Mesenchymal stem cell (in vitro differentiated cells and primary cell): Measurements from ENCODE around the gene PTPRE.

Experiments used
- DNase-seq: peaks from one replicate; pipeline ENCODE4 v3.0.0-alpha.2; 2013
- H2AFZ ChIP-seq: one replicate; pipeline ENCODE4 v1.6.1; 2013; ENCODE audit warnings: low read depth, mild to moderate bottlenecking, control low read depth, inconsistent platforms, low read length, moderate library complexity
- H2AK5ac ChIP-seq: 2 replicates; pipeline ENCODE4 v1.6.1; 2013; ENCODE audit warnings: low read length, moderate library complexity, mild to moderate bottlenecking, inconsistent platforms; ENCODE audit not compliant: severe bottlenecking
- H2BK120ac ChIP-seq: one replicate; pipeline ENCODE4 v1.6.1; 2013; ENCODE audit warnings: low read depth, mild to moderate bottlenecking, inconsistent platforms, low read length, moderate library complexity
- H2BK12ac ChIP-seq, 2 experiments: one replicate each; pipeline ENCODE4 v1.6.1; 2013; ENCODE audit warnings: inconsistent platforms in 2 of 2, low read length in 2 of 2, mild to moderate bottlenecking in 2 of 2, moderate library complexity in 2 of 2, control low read depth in 1 of 2
- H2BK15ac ChIP-seq: one replicate; pipeline ENCODE4 v1.6.1; 2013; ENCODE audit warnings: mild to moderate bottlenecking, low read depth, inconsistent platforms; ENCODE audit not compliant: poor library complexity, severe bottlenecking
- H2BK5ac ChIP-seq: 2 replicates; pipeline ENCODE4 v1.6.1; 2013; ENCODE audit warnings: low read depth, mild to moderate bottlenecking, low read length, control low read depth, inconsistent platforms; ENCODE audit not compliant: poor library complexity, severe bottlenecking
- H3K14ac ChIP-seq, 2 experiments: one replicate each; pipeline ENCODE4 v1.6.1; 2013; ENCODE audit warnings: inconsistent platforms in 2 of 2, low read length in 2 of 2, control low read depth in 1 of 2, mild to moderate bottlenecking in 1 of 2, moderate library complexity in 1 of 2
- H3K18ac ChIP-seq, 2 experiments: one replicate each; pipeline ENCODE4 v1.6.1; 2013; ENCODE audit warnings: inconsistent platforms in 2 of 2, low read length in 2 of 2, control low read depth in 1 of 2, low read depth in 1 of 2, mild to moderate bottlenecking in 1 of 2
- H3K23ac ChIP-seq, 2 experiments: one replicate each; pipeline ENCODE4 v1.6.1; 2013; ENCODE audit warnings: inconsistent platforms in 2 of 2, low read length in 2 of 2, mild to moderate bottlenecking in 2 of 2, moderate library complexity in 2 of 2, control low read depth in 1 of 2
- H3K27ac ChIP-seq: 2 replicates; pipeline ENCODE4 v1.5.1; 2013; ENCODE audit warnings: mild to moderate bottlenecking, moderate library complexity, low read length, control low read depth, inconsistent platforms; ENCODE audit not compliant: poor library complexity, severe bottlenecking
- H3K27me3 ChIP-seq, 2 experiments: 2 replicates each; pipeline versions ENCODE4 v1.6.1 to v1.7.0; 2013; ENCODE audit warnings: low read length in 2 of 2, mild to moderate bottlenecking in 2 of 2, moderate library complexity in 2 of 2, control low read depth in 1 of 2, inconsistent platforms in 1 of 2; ENCODE audit not compliant: control insufficient read depth in 1 of 2, insufficient read depth in 1 of 2
- H3K36me3 ChIP-seq, 2 experiments: 2 replicates each; pipeline versions ENCODE4 v1.6.1 to v1.7.0; 2013; ENCODE audit warnings: low read length in 2 of 2, control low read depth in 1 of 2, inconsistent platforms in 1 of 2, low read depth in 1 of 2, mild to moderate bottlenecking in 1 of 2; ENCODE audit not compliant: insufficient read depth in 2 of 2, control insufficient read depth in 1 of 2
- H3K4ac ChIP-seq, 2 experiments: one replicate each; pipeline ENCODE4 v1.6.1; 2013; ENCODE audit warnings: inconsistent platforms in 2 of 2, low read length in 2 of 2, mild to moderate bottlenecking in 2 of 2, moderate library complexity in 2 of 2, control low read depth in 1 of 2, low read depth in 1 of 2
- H3K4me1 ChIP-seq: 2 replicates; pipeline ENCODE4 v1.6.1; 2013; ENCODE audit warnings: low read depth, low read length, control low read depth; ENCODE audit not compliant: control insufficient read depth, insufficient read depth
- H3K4me2 ChIP-seq: 2 replicates; pipeline ENCODE4 v1.6.1; 2013; ENCODE audit warnings: low read length, mild to moderate bottlenecking, inconsistent platforms; ENCODE audit not compliant: poor library complexity, severe bottlenecking
- H3K4me3 ChIP-seq, 2 experiments: 2 replicates each; pipeline versions ENCODE4 v1.5.1 to v1.7.0; 2013; ENCODE audit warnings: low read length in 2 of 2, mild to moderate bottlenecking in 2 of 2, control low read depth in 1 of 2, low read depth in 1 of 2; ENCODE audit not compliant: insufficient read depth in 1 of 2
- H3K79me1 ChIP-seq: replicated peaks from 2 replicates; pipeline ENCODE4 v1.6.1; 2013; ENCODE audit warnings: mild to moderate bottlenecking, control low read depth, low read length, inconsistent platforms; ENCODE audit not compliant: poor library complexity, severe bottlenecking
- H3K9ac ChIP-seq: 2 replicates; pipeline ENCODE4 v1.7.0; 2013; ENCODE audit warnings: mild to moderate bottlenecking, low read length, moderate library complexity
- H3K9me3 ChIP-seq: 2 replicates; pipeline ENCODE4 v1.7.0; 2013; ENCODE audit warnings: mild to moderate bottlenecking, low read length; ENCODE audit not compliant: control insufficient read depth
- H4K8ac ChIP-seq: one replicate; pipeline ENCODE4 v1.6.1; 2013; ENCODE audit warnings: inconsistent platforms, mild to moderate bottlenecking, low read length, moderate library complexity
- H4K91ac ChIP-seq: one replicate; pipeline ENCODE4 v1.6.1; 2013; ENCODE audit warnings: mild to moderate bottlenecking, low read length, inconsistent platforms
- WGBS: methylation state at CpG from one replicate; pipeline ENCODE4 v1.1.7; 2013; ENCODE audit warnings: mixed read lengths; 5-methylcytosine and 5-hydroxymethylcytosine counted together

The PTPRE gene

GRCh38 chr10:128071417-128071782, 164.5 kb downstream of the PTPRE start:
- 93% methylated on average over 9 of the region's 9 CpGs for WGBS
- H2BK12ac ChIP-seq = no peak overlapping the region

GRCh38 chr10:128072046-128072445, 165.1 kb downstream of the PTPRE start:
- 84% methylated on average over 6 of the region's 6 CpGs for WGBS
- no peak overlapping the region for H3K14ac ChIP-seq
- no peak overlapping the region for H4K8ac ChIP-seq
- peaks cover 43 to 45% of the 10 kb centered on the region in 2 experiments for H3K36me3 ChIP-seq
- H4K91ac ChIP-seq = no peak overlapping the region
- peaks cover 6% of the 10 kb centered on the region for H3K4me1 ChIP-seq
- H2BK5ac ChIP-seq = no peak overlapping the region
- no peak overlapping the region for H3K23ac ChIP-seq
- H2BK12ac ChIP-seq = no peak overlapping the region
- no peak overlapping the region for H3K9ac ChIP-seq
- no peaks in the 10 kb centered on the region for H3K27me3 ChIP-seq
- no peak overlapping the region for H2AK5ac ChIP-seq
- no peak overlapping the region for H3K4me2 ChIP-seq
- H2AFZ ChIP-seq = no peak overlapping the region
- no peak overlapping the region for H3K27ac ChIP-seq
- no peak overlapping the region for H3K4ac ChIP-seq
- H3K18ac ChIP-seq = no peak overlapping the region
- no peak for DNase-seq
- no peak overlapping the region for H2BK120ac ChIP-seq
- no peaks in the 10 kb centered on the region for H3K9me3 ChIP-seq
- no peak overlapping the region for H2BK15ac ChIP-seq
- H3K79me1 ChIP-seq = no peaks in the 10 kb centered on the region
- H3K4me3 ChIP-seq = no peak overlapping the region

More at GRCh38 chr10:128071417-128071782, 164.5 kb downstream of the PTPRE start:
- Histone ChIP-seq H2BK15ac (no peak overlapping the region), H2AFZ (no peak overlapping the region), H3K79me1 (no peaks in the 10 kb centered on the region), H3K4ac (no peak overlapping the region), H3K9ac (no peak overlapping the region), H2AK5ac (no peak overlapping the region), H3K18ac (no peak overlapping the region), H4K91ac (no peak overlapping the region), H4K8ac (no peak overlapping the region), H2BK120ac (no peak overlapping the region), H3K27ac (no peak overlapping the region), H3K9me3 (no peaks in the 10 kb centered on the region), H3K4me1 (peaks cover 9% of the 10 kb centered on the region), H3K23ac (no peak overlapping the region), H3K36me3 (peaks cover 47 to 48% of the 10 kb centered on the region in 2 experiments), H3K4me2 (no peak overlapping the region), H2BK5ac (no peak overlapping the region), H3K4me3 (no peak overlapping the region), H3K14ac (no peak overlapping the region), H3K27me3 (no peaks in the 10 kb centered on the region)
- no peak for DNase-seq

GRCh38 chr10:128072941-128073645, 166.2 kb downstream of the PTPRE start:
- no peak overlapping the region for H2BK120ac ChIP-seq
- 87% methylated on average over 12 of the region's 14 CpGs for WGBS
- H3K23ac ChIP-seq = no peak overlapping the region
- no peak overlapping the region for H2BK12ac ChIP-seq
- H3K36me3 ChIP-seq = peaks cover 42 to 47% of the 10 kb centered on the region in 2 experiments
- H3K79me1 ChIP-seq = no peaks in the 10 kb centered on the region
- no peaks in the 10 kb centered on the region for H3K27me3 ChIP-seq
- H3K4ac ChIP-seq = no peak overlapping the region
- DNase-seq = no peak
- no peak overlapping the region for H3K4me2 ChIP-seq
- no peak overlapping the region for H3K4me3 ChIP-seq
- peaks cover 5% of the 10 kb centered on the region for H3K4me1 ChIP-seq
- no peak overlapping the region for H4K8ac ChIP-seq
- no peak overlapping the region for H3K27ac ChIP-seq
- no peak overlapping the region for H4K91ac ChIP-seq
- no peak overlapping the region for H3K9ac ChIP-seq
- H2AK5ac ChIP-seq = no peak overlapping the region
- no peaks in the 10 kb centered on the region for H3K9me3 ChIP-seq
- H3K18ac ChIP-seq = no peak overlapping the region
- H2BK5ac ChIP-seq = no peak overlapping the region
- no peak overlapping the region for H2BK15ac ChIP-seq
- no peak overlapping the region for H2AFZ ChIP-seq
- H3K14ac ChIP-seq = no peak overlapping the region

GRCh38 chr10:128073890-128074289, 167.0 kb downstream of the PTPRE start:
- no peaks in the 10 kb centered on the region for H3K27me3 ChIP-seq
- H3K4me1 ChIP-seq = peaks cover 5% of the 10 kb centered on the region
- no peak overlapping the region for H2BK5ac ChIP-seq
- 100% methylated on average over 1 of the region's 2 CpGs for WGBS
- H3K4me2 ChIP-seq = no peak overlapping the region
- H3K36me3 ChIP-seq = peaks cover 34 to 48% of the 10 kb centered on the region in 2 experiments
- H3K23ac ChIP-seq = no peak overlapping the region
- H3K9me3 ChIP-seq = no peaks in the 10 kb centered on the region
- no peak overlapping the region for H3K27ac ChIP-seq
- no peak overlapping the region for H3K14ac ChIP-seq
- H2BK120ac ChIP-seq = no peak overlapping the region
- no peak overlapping the region for H3K4ac ChIP-seq
- no peaks in the 10 kb centered on the region for H3K79me1 ChIP-seq
- no peak overlapping the region for H3K18ac ChIP-seq
- no peak overlapping the region for H2AFZ ChIP-seq
- DNase-seq = no peak
- no peak overlapping the region for H2AK5ac ChIP-seq
- H2BK12ac ChIP-seq = no peak overlapping the region
- no peak overlapping the region for H3K9ac ChIP-seq
- H4K91ac ChIP-seq = no peak overlapping the region
- H4K8ac ChIP-seq = no peak overlapping the region
- H3K4me3 ChIP-seq = no peak overlapping the region
- H2BK15ac ChIP-seq = no peak overlapping the region
